Muscle layer of duodenum (tissue), 2 donors: ENCODE data around the gene YBX1.

Experiments
- H3K27ac ChIP-seq: one replicate; pipeline ENCODE4 v1.7.0; 2013; ENCODE audit warnings: mild to moderate bottlenecking, low read length
- H3K27me3 ChIP-seq: one replicate; pipeline ENCODE4 v1.7.0; 2013; ENCODE audit warnings: low read depth, mild to moderate bottlenecking, control low read depth, low read length
- H3K36me3 ChIP-seq, 2 donors: one replicate each; pipeline ENCODE4 v1.7.0; 2013; ENCODE audit warnings: low read length in 2 of 2, control low read depth in 1 of 2, mild to moderate bottlenecking in 1 of 2; ENCODE audit not compliant: insufficient read depth in 2 of 2, control insufficient read depth in 1 of 2
- H3K4me1 ChIP-seq, 2 donors: one replicate each; pipeline ENCODE4 v1.7.0; 2013; ENCODE audit warnings: low read length in 2 of 2, mild to moderate bottlenecking in 2 of 2, control low read depth in 1 of 2, moderate library complexity in 1 of 2; ENCODE audit not compliant: insufficient read depth in 2 of 2, control insufficient read depth in 1 of 2
- H3K4me3 ChIP-seq, 2 donors: one replicate each; pipeline ENCODE4 v1.7.0; 2013; ENCODE audit warnings: low read length in 2 of 2, low read depth in 1 of 2, mild to moderate bottlenecking in 1 of 2
- H3K9me3 ChIP-seq, 2 donors: one replicate each; pipeline ENCODE4 v1.7.0; 2013; ENCODE audit warnings: low read length in 2 of 2, control low read depth in 1 of 2, mild to moderate bottlenecking in 1 of 2; ENCODE audit not compliant: control insufficient read depth in 1 of 2
- donor health status: healthy.

YBX1 gene

DNA sequence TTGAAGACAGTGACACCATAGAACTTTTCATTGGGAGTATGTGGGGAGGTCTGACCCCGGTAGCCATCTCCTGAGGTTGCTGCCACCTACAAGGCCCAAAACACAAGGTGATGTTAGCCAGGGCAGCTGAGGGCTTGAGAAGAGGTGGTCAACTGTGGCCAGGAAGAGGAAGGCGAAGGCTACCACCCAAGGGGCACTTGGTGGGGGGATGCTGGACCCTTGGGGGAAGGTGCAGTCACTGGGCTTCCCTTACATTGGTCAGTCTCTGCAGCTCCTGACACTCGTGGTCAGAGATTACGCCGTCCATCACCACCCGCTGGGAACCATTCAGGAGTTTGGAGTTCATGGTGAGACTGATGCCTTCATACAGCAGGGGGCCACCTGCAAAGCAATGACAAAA lies 70.1 kb downstream of the YBX1 start:
- H3K27me3 ChIP-seq = no peaks in the 10 kb centered on the region
- peaks cover 67 to 84% of the 10 kb centered on the region in 2 donors for H3K36me3 ChIP-seq
- H3K9me3 ChIP-seq = no peaks in the 10 kb centered on the region
- no peaks in the 10 kb centered on the region for H3K4me1 ChIP-seq
- no peak overlapping the region for H3K27ac ChIP-seq
- no peak overlapping the region for H3K4me3 ChIP-seq

GRCh38 chr1:42753070-42753469 lies 70.9 kb downstream of the YBX1 start:
- no peak overlapping the region for H3K4me3 ChIP-seq
- H3K27me3 ChIP-seq = no peaks in the 10 kb centered on the region
- H3K36me3 ChIP-seq = peaks cover 70 to 84% of the 10 kb centered on the region in 2 donors
- no peak overlapping the region for H3K27ac ChIP-seq
- no peaks in the 10 kb centered on the region for H3K9me3 ChIP-seq
- H3K4me1 ChIP-seq = no peaks in the 10 kb centered on the region
